Measurements from ENCODE around the gene RNASE7. TPM values are rescaled to one million over a fixed set of nuclear protein-coding genes. Genes with fewer than 3 reads are reported as not detected.
A peak's percentile ranks its signal among the peaks of the same experiment; 100 is the strongest.

The RNASE7 gene
- total RNA-seq, 1 experiment from 2014 or later = not detected

DNA sequence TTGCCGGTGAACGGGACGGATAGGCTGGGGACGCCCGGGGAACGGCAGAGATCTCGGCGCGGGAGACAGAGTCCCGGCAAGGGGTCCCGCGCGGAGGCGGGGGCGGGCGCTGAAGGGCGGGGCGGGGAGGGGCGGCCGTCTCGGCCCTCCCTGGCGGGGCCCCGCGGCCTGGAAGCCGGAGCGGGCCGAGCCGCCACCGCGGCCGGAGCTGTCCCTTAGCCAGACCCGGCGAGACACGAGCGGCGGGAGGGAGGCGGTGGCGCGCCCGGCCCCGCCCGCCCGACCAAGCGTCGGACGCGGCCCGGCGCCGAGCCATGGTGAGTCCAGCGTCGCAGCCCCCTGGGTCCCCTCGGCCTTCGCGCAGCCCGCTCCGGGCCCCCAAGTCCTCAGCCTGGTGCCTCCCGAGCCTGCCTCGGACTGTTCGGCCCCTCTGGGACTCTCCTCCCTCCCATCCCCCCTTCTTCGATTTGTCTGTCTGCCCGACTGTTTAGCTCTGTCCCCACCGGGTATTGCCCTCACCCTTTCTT, 28.0 kb downstream of the RNASE7 start, which contains the start of gene ARHGEF40:
ARHGEF40 (plus strand) TSS at position 222 of the 527 bp plus-strand sequence; CDS start at position 315, 93 bp downstream.
- TF ChIP-seq, protein P1, sequence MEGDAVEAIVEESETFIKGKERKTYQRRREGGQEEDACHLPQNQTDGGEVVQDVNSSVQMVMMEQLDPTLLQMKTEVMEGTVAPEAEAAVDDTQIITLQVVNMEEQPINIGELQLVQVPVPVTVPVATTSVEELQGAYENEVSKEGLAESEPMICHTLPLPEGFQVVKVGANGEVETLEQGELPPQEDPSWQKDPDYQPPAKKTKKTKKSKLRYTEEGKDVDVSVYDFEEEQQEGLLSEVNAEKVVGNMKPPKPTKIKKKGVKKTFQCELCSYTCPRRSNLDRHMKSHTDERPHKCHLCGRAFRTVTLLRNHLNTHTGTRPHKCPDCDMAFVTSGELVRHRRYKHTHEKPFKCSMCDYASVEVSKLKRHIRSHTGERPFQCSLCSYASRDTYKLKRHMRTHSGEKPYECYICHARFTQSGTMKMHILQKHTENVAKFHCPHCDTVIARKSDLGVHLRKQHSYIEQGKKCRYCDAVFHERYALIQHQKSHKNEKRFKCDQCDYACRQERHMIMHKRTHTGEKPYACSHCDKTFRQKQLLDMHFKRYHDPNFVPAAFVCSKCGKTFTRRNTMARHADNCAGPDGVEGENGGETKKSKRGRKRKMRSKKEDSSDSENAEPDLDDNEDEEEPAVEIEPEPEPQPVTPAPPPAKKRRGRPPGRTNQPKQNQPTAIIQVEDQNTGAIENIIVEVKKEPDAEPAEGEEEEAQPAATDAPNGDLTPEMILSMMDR (IDR thresholded peaks at IDR 0.05 in 2 of 3, conservative IDR thresholded peaks at IDR 0.05 in 1 of 3; ENCODE audit: borderline replicate concordance in 1 of 3, insufficient read depth in 1 of 3, low read depth in 2 of 3, low read length in 2 of 3) = no peak
- TF ChIP-seq POLR2AphosphoS5 (IDR thresholded peaks at IDR 0.05; ENCODE audit: low read depth, low read length) = peak; percentile 29; the same call in 1 of the 2 replicates
- TF ChIP-seq CBX3 (IDR thresholded peaks at IDR 0.05; ENCODE audit: low read depth) = no peak
- no peak; the same call in none of the 2 replicates for TF ChIP-seq EGR1 (IDR thresholded peaks at IDR 0.05; ENCODE audit: low read depth)
- TF ChIP-seq ZFX (IDR thresholded peaks at IDR 0.05) = peak; percentile 66; the same call in 1 of the 2 replicates
- peak within 1 kb of the TSS; percentile 60 for H3K9ac ChIP-seq (ENCODE audit: low read length)
- no peaks in the 10 kb centered on the region for H3K36me3 ChIP-seq (ENCODE audit: control insufficient read depth in 1 of 2, insufficient read depth in 2 of 2, low read length in 2 of 2)
- ChIA-PET CTCF (interaction anchor here (1.0 to 2.4 kb wide), 6 partner anchors 17 to 99 kb away, joined by 3 to 10 read pairs (median 4); no protein-coding TSS in a partner anchor), RAD21 (ENCODE audit: low non-redundant PET in 1 of 2, low total read pairs in 2 of 2, uncharacterized antibody in 2 of 2, unreplicated experiment in 2 of 2) (interaction anchor here (0.7 to 1.8 kb wide), 2 partner anchors 55 to 92 kb away, joined by 6 read pairs; no protein-coding TSS in a partner anchor), POLR2A (no interaction called here)
- H3K27me3 ChIP-seq (ENCODE audit: insufficient read depth, low read length) = 0 out of 2 replicates have a peak, but pooled peaks cover 4% of the 10 kb centered on the region
- H3K9me3 ChIP-seq (ENCODE audit: control insufficient read depth in 1 of 2, insufficient read depth in 1 of 2, low read depth in 1 of 2, low read length in 2 of 2) = no peaks in the 10 kb centered on the region
- H3K27ac ChIP-seq (ENCODE audit: low read depth, low read length) = peak within 1 kb of the TSS; percentile 47; the same call in 1 of the 2 replicates
- no peaks in the 10 kb centered on the region for H4K20me1 ChIP-seq (ENCODE audit: insufficient read depth)
- peak within 1 kb of the TSS; percentile 97 for H3K4me2 ChIP-seq (ENCODE audit: low read length)
- no peaks in the 10 kb centered on the region for H3K79me2 ChIP-seq (ENCODE audit: insufficient read depth, low read length)
- peaks cover 7 to 28% of the 10 kb centered on the region in 2 experiments for H3K4me1 ChIP-seq (ENCODE audit: control insufficient read depth in 1 of 2, insufficient read depth in 2 of 2, low read length in 2 of 2)
- DNase-seq (ENCODE audit: low read depth, low spot score) = no peak
- intact Hi-C loops (cut with micrococcal nuclease) = no loop called here
- H3K9me2 ChIP-seq (ENCODE audit: insufficient read depth) = no peaks in the 10 kb centered on the region
- peak; percentile 78 for ATAC-seq
- H2AFZ ChIP-seq (ENCODE audit: low read depth, low read length, poor library complexity, severe bottlenecking) = peak within 1 kb of the TSS; percentile 54
- H3K4me3 ChIP-seq (replicated peaks in 1 of 2; ENCODE audit: low read depth in 1 of 2, low read length in 2 of 2) = peak within 1 kb of the TSS; percentile 61 to 74
- BruUV-seq (replicated peaks) = no TSS peak
